CD4-positive, alpha-beta T cell treated with Interleukin-2 at 100 ng/mL for 4 hours (primary cell): ENCODE results near the gene NHLRC2.

ENCODE experiments used
- DNase-seq: peaks from one replicate; pipeline ENCODE4 v3.0.0-alpha.2; 2020; ENCODE audit warnings: low spot score

NHLRC2 gene

DNA sequence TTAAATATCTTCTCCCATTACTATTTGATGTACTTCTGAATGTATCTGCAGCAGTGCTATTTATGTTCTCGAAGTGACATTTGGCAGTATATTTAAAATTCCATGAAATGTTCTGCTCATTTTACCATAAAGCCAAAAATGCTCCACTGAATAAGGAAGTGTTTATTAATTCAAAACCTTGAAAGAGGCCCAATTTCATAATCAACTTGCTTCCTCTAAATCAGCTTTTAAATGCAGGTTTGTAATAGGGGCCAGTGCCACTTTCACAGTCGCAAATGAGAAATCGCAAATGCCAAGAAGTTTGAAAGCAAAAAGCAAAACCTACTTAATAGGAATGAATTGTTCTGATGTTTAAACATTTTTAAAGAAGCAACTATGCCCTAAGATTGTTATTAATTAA, 11.4 kb downstream of the NHLRC2 start:
- DNase-seq: no peak

DNA sequence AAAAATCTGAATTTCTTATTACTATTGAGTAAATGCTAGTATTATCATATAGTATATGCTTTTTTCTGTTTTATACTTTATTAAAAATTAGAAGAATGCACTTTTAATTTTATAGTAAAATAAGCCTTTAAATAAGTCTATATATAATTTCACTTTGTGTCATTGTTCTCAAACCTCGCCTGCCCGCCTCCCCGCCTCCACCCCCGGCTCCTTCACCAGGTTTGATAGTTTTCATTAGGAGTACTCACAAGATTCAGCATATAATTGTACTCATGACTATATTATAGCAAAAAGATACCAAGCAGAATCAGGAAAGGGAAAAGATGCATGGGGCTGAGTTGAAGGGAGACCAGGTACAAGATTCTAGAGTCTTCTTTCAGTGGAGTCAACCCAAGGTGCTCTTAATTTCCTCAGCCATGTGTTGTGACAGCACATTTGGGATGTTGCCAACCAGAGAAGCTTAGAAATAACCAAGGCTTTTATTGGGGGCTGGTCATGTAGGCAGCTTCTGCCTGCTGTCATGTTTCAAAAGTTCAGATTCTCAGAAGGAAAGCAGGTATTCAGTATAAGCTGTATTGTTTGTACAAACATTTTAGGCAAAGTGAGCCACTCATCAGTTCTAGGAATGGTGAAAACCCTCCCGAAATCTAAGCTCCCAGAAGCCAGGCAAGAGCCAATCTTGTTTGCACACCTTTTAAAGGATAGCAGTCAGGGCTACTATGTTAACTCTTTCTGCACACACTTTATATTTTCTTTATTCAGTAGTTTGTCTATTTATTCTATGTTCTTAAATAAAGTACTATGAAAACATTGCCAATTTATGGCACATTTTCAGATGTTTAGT, 12.3 kb downstream of the NHLRC2 start:
- no peak for DNase-seq

DNA sequence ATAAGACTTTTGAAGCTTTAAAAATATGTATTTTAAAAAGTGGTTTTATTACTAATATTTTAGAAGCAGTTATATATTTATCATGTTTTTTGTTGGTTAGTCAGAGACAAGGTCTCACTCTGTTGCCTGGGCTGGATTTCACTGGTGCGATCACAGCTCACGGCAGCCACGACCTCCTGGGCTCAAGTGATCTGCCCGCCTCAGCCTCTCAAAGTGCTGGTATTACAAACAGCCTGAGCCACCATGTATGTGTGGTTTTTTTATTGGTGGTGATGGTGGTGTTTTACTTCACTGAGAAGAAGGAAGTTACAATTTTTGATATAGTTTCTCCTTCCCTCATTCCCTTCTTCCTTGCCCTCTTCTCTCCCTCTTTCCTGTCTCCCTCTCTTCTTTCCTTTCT, 13.4 kb downstream of the NHLRC2 start:
- DNase-seq: no peak

DNA sequence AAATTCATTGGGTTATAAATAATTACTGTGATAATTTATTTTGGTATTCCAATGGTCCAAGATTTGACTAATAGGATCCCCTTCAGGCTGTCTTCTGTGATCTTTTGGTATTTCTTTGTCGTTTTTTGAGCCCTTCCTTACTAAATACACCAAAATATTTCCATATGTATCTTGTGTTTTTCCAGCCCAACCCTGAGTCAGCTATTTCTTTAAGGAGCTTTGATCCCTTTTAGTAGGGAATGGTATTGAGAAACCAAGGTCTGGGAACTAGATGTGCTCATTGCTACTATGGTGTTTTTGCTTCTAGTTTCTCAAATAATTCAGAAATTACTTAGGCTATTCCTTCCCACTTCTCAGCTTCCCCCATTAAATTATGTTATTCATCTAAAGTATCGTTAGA, 15.3 kb downstream of the NHLRC2 start:
- DNase-seq: no peak

DNA sequence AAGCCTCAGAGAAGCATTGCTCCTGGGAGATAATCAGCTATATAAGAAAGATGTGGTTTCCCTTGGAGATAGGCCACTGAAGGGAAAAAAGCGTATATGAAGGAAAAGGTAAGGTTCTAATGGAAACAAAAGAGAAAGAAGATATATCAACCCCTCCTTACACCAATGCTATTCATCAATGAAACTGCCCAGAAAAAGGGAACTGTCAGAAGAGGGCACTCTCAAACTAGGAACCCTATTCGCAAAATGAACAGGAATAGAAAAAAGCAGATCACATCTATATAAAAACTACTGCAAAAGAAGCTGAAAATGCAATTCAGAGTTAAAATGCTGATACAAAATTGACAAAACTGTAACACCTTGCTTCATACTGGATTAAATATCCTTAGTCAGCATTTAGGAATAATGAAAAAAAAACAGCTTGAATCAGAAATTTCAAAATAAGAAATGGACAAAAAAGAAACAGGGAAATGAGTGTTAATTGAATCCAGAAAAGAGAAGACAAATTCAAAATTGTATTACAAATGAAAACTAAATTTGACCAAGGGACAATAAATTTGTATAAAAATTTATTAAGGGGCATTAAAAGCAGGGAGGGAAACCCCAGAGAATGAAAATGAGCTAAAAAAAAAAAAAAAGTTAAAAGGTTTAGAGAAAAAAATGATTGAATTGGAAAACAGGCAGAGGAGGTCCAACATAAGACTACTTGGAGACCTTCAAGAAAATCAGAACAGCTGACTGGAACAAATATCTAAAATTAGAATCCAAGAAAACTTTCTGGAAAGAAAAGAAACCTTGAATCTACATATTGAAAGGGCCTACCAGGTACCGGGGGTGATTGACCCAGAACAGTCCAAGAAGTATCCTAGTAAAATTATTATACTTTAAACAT, 17.9 kb downstream of the NHLRC2 start:
- DNase-seq: no peak

DNA sequence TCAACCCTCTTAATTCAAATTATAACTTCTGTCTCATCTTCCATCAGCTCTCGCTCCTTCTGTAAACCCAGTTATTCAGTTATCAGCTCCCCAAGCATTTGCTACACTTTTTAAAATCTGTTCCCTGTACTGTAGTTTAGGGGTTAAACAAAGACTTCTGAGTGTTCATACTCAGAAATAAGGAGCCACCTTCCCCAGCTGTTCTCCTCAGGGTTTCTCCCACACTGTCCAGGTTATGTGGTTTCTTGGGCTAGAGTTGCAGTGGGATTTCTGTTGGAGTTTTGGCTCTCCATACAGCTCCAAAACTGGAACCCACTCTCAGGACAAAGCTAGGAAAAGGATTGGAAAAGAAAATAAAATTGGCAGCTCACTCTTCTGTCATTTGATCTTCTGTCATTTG, 20.8 kb downstream of the NHLRC2 start:
- no peak for DNase-seq

DNA sequence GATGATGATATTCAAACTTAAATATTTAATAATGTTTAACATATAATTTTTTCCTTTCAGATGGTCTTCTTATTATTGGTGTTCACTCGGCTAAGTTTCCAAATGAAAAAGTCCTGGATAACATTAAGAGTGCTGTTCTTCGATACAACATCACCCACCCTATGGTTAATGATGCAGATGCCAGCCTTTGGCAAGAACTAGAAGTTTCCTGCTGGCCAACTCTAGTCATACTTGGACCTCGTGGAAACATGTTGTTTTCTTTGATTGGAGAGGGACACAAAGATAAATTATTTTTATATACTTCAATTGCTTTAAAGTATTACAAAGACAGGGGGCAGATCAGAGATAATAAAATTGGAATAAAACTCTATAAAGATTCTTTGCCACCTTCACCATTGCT, 22.0 kb downstream of the NHLRC2 start:
- DNase-seq: no peak

DNA sequence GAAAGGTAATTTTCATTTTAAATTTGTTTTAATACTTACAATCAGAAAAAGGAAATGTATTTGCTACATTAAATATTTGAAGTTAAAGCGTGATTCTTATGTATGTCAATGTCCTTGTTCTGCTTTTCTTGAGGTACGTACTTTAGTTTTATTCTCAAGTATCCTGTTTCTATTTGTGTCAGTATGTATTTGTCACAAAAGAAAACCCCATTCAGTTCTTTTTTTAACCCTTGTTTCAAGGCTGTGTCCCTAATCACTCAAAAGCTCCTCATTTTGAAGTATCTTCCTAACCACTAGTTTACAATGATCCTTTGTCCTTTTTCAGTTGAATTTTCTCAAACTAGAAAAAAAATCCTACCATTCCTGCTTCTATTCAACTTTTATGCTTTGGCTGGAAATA, 25.2 kb downstream of the NHLRC2 start:
- no peak for DNase-seq

DNA sequence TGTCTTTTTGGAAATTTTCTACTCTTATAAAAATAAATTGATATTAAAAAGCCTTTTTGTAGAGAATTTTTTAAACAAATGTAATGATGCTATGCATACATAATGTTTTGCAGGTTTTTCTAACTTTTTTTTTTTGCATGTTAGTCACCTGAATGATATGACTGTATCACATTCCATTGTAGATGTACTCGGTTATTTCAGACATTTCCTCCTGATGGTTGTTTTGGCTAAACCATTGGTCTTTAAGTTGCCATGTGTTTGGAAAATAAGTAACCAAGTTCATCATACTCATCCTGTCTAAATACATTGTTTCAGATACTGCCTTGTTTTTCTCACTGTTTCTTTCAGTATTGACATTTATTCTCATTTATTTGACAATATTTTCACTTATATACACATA, 25.8 kb downstream of the NHLRC2 start:
- no peak for DNase-seq

DNA sequence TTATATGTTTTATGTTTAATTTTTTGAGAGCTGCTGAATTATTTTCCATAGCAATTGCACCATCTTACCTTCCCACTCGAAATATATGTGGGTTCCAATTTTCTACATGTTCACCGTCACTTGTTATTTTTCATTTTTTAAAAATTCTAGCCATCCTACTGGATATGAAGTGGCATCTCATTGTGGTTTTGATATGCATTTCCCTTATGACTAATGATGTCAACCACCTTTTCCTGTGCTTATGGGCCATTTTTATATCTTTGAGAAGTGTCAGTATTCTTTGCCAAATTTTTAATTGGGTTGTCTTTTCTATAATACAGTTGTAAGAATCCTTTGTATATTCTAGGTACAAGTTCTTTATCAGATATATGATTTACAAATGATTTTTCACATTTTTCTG, 27.8 kb downstream of the NHLRC2 start:
- DNase-seq: peak; percentile 12

DNA sequence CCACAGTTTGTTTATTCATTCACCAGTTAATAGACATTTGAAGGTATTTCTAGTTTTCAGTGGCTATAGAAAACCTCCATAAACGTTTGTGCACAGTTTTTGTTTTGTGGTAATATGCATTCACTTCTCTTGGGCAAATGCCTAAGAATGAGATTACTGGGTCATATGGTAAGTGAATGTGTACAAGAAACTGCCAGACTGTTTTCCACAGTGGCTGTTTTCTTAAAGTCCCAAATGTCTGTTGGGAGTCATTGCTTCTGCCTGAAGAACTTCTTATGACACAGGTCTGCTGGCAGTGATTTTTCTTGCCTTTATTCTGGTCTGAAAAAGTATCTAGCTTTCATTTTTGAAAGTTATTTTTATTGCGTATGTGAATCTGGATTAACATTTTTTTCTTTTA, 35.5 kb downstream of the NHLRC2 start:
- no peak for DNase-seq

DNA sequence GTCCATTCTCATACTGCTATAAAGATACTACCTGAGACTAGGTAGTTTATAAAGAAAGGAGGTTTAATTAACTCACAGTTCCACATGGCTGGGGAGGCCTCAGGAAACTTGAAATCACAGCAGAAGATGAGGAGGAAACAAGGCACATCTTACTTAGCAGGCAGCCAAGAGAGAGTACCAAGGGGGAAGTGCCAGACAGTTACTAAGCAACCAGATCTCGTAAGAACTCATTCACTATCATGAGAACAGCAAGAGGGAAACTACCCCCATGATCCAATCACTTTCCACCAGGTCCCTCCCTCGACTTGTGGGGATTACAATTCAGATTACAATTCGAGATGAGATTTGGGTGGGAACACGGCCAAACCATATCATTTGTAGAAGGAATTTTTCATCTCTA, 36.3 kb downstream of the NHLRC2 start:
- DNase-seq: no peak

DNA sequence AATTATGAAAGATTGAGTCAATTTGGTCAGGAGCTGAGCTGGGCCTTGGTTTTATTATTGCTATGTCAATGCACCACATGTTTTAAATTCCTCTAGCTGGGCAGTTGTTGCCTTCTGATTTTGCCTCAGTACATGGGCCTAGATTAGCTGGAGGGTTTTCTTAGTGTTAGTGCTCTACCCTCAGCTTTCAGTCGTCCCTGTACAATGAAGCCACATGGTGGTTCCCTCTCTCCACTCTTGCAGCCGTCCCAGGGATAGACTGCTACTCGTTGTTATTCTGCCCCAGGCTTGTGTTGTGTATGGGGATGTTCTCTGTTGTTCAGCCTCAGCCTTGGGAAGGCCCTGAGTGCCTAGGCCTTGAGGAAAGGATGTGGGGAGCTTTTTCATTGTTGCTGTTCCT, 37.0 kb downstream of the NHLRC2 start:
- no peak for DNase-seq

DNA sequence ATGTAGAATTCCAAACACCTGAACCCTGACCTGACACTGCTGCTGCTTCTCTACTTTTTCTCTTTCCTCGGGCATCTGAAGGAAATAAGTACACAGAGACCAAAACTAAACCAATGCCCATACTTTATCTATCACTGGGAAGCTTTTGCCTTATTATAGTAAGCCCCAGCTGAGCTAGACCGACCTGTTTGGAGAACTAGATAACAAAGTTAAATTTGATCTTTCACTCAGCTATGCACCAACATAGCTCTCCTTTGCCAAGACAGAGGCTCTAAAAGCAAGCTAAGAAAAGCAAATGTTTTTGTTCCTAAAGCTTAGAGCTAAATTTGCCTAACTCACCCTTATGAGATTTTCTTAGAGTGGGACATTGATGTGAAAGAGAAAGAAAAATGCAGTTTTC, 39.1 kb downstream of the NHLRC2 start:
- DNase-seq: no peak

DNA sequence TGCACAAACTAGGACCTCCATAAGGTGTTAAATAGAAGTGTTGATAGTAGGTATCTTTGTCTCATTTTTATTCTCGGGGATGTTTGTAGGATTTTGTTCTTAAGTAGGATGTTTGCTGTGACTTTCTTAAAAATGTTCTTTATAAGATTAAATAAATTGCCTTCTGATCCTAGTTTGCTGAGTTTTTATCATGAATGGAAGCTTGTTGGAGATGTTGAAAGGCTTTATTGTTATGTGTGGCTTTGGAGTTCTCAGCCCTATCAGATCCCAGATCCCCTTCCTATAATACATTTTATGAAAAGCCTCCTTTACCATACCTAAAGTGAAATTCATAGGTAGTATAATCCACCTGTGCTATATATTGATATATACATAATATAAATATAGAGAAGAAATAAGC, 40.1 kb downstream of the NHLRC2 start:
- no peak for DNase-seq

DNA sequence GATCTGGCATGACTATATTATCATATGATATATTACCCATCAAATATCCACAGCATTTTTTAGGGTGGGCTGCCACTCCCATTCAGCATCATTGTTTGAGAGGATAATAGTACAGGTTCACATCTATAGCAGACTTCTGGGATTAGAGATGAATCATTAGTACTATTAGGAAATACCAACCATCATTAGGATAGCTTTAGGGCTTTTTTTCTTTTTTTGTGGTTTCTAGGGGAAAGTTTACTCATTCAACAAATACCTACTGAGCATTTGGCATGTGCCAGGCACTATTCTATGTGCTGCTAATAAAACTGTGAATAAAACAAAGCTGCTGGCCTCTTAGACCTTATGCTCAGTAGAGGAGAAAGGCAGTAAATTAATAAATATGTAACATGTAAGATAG, 40.6 kb downstream of the NHLRC2 start:
- no peak for DNase-seq

DNA sequence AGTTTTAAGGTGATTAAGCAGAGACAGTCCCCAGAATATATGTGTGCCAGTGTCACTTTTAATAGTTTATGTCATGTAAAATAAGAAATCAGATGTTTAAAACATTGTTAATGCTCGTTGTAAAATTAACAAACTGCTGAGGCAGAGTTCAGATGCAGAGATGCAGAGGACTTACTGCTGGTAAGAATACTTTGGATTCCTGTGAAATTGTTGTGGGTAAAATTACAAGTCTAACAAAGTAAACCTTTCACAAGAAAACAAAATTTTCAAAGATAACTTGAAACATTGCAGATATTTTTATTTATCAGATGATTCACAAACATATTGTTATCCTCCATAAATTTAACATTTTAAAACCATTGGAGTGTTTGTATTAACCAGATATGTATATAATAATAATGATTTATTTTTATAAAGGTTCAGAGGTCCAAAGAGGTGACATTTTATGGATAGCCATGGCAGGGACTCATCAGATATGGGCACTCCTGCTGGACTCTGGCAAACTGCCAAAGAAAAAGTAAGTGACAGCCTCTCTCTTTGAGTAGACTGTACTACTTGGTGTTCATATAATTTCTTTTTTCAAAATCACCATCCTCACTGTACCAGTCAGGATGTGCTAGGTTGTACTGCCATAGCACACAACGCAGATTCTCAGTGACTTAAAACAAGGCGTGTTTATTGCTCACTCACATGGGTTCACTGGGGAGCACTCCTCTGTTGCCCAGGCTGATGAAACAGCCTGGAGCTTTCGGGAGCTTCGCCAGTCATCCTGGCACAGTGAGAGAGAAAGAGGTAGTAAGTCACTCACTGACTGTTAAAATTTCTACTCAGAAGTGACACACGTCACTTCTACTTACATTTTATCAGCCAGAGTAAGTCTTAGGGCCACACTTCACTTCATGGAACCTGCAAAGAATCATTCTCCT, 43.5 kb downstream of the NHLRC2 start:
- no peak for DNase-seq

DNA sequence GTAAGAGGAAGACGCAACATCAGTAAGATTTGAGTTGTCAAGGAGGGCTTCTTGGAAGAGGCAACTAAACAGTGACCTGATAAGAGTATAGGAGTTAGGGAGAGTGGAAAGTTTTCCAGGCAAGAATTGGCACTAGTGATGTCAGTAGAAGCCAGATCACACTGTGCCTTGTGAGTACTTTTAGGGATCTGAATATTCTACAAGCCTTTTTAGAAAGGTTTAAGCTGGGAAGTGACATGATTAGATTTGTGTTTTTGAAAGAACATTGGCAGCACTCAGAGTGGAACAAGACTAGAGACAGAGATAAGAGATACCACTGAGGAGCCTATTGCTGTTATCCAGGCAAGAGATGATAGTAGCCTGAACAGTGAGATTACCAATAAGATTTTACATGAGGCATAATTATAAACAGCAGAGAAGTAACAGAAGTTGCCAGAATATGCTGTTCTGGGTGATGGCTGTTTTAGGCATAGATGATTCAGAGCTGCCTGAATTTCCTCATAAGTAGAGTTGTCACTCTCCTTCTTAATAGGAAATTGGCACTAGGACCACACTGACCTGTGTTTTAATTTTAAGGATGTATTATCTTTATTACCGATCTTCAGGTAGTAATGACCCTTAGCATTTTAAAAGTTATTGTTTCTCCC, 45.6 kb downstream of the NHLRC2 start:
- DNase-seq: no peak

DNA sequence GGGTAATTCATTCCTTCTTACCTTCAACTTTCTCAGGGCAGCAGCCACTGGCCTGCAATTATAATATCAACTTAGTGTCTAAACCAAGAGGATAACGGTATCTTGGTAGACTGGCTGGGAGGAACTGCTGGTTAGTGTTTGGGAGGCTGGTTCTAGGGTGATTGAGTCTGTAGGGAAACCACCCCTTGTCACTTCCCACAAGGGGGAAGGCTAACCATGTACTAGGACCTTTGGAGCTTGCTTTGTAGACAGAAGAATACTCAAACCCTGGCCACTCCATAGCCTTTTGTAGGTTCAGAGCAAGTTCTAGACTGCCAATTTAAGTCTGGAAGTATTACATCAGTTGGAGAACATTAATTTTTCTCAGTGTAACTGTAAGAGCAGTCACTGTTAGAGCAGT, 51.3 kb downstream of the NHLRC2 start:
- DNase-seq: no peak

DNA sequence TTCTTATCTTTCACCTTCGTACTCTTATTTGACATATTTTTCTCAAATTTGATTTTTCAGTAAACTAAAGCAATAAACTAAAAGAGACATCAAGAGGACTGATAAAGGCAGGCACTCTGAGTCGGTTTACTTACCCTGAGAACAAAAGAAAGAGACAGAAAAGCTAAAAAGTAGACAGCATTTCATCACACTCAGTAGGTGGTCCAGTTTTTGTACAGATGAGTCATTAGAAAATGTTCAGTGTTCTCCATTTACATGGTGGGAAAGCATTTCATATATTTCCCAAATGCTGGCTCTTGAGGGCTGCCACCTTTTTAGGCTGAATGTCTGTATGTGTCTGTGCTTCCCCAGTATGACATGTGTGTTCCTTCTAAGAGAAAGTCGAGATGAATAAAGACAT, 52.7 kb downstream of the NHLRC2 start:
- no peak for DNase-seq

DNA sequence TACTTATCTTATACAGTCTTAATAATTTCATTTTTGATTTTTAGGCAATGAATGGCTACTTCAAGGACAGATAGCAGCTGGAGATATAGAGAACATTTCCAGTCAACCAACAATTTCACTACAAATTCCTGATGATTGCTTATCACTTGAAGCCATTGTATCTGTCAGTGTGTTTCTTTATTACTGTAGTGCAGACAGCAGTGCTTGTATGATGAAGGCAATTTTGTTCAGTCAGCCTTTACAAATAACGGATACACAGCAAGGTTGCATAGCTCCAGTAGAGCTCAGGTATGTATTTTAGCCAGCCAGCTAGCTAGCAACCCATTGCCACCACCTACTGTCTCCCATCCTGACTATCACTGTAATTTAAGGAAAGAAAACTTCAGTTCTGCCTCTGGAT, 53.8 kb downstream of the NHLRC2 start:
- DNase-seq: no peak

DNA sequence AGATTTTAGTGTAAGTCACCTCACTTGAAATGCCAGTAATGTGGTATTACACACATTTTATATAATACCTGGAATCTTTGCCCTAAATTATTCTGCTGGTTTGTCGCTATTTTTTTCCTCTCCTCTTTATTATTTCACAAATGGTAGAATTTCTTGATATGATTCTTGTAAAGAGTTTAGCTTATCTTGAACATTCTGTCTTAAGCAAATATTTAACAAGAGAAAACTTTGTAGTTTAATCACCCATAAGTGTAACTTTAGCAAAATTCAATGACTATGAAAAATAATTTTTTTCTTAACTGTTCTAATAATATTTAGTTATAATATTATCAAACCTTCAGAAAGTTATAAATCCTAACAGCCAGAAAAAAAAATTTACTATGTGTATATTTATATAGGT, 56.7 kb downstream of the NHLRC2 start:
- DNase-seq: no peak
